CD4-positive, alpha-beta T cell treated with Interleukin-17A for 4 hours (primary cell): ENCODE results near the gene VDAC1.
A peak's percentile ranks its signal among the peaks of the same experiment; 100 is the strongest.
"Not testable (repeated sequence)": the region's sequence is repeated elsewhere in the genome, so short reads cannot be mapped to it uniquely, and the experiment has no call there.

Source experiments
- DNase-seq: peaks from one replicate; pipeline ENCODE4 v3.0.0-alpha.2; 2020; ENCODE audit warnings: mixed read lengths

Gene VDAC1

DNA sequence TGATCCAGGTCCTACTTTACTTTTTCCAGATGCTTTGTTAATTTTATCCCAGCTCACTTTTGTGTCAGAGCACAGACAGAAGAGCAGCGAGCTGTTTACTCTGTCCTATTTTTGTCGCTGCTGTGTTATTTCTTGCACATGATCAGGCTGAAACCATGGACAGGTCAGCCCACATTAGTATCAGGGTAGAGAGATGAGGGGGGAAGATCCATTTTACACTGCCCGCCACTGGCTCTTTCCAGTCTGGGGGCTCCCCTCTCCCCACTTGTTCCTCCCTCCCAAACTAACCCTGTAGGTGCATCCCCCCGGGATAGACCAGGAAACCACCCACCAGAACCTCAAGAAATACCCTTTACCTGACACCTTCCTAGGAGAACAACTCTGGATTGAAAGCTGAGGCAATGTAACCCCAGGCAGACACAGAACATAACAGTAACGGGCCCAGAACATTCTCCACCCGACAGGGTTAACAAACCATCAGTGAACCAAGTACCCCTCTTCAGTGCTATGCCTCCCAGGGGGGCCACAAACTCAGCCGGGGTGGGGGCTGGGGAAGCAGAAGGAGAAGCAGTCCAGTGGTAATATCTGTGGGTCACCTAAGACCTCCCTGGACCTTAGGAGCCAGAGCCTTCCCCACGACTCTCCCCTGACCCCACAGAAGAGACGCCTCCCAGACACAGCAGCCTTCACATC, 10.3 kb downstream of the VDAC1 start:
- no peak for DNase-seq

DNA sequence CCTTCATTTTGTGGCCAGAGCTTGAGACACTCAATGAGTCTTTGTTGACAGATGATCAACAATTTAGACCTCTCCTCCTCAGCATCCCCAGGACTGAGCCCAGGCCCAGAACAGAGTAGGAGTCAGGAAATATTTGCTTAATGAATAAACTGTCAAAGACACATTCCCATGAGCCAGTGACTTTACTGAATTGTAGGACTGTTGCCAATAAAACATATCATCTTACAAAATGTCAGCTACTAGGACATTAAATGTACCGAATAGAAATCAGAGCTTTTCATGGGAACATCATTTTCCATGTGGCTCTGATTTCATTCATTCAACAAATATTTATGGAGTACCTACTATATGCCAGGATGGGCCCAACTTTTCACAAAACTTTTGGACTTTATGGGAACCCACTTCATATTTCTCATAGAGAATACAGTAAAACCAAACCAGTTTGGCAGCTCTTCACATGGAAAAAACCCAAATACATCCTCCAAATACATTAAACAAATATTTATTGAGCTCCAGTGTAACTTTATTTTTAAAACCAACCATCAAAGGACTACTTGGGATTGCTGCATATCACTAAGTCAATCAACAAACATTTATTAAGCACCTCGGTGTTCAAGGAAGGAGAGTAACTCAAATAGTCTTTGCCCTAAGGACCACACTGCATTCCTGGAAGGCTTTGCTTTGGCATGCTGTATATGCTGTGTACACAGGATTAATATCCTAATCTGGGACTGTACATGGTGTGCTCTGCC, 11.4 kb downstream of the VDAC1 start:
- no peak for DNase-seq

DNA sequence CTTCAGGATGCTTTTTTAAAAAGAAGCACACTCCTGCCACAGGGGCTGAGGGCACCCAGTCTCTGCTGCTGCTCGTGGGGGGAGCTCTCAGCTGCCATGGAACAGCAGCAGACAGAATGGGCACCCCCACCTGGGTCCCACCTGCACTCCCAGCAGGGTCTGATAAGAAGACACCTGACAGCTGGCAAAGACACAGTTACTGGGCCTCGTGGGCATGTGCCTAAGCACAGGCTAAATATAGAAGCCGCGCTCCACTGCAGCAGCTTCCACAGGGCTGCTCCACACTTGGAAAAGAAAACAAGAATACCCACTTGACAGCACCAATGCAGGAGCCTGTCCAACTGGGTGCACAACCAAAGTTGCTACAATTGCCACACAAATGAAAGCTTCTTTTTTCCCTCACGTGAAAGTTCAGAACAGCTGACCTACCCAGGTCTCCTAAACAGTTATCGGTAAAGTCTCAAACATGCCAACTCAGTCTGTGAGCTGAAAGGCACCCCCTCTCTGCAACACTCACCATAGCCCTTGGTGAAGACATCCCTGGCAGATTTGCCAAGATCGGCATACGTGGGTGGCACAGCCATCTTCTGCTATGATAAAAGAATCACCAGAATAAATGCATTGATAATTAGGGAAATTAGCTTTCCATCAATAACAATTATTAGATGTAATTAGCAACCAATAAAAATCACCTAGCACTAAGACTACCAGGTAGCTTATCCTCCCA, 12.2 kb downstream of the VDAC1 start:
- no peak for DNase-seq

GRCh38 chr5:133991171-133991910, 13.4 kb downstream of the VDAC1 start:
- no peak for DNase-seq

DNA sequence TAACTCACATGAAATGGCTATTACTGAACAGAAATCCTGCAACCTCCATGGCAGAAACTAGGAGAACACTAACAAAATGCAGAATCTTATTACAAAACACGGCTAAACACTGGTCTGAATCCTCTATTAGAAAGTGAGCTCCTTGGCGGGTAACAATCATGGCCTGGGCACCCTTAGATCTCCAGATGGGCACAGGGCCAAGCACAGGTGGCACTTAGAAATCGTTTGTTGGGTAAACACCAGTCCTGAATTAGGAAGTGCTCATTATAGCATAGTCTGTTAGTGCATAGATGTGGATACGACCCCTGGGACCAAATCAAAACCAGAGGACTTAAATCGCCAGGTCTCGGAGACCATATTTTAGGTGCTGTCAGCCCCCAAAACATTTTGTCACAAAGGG, 14.4 kb downstream of the VDAC1 start:
- DNase-seq: no peak

DNA sequence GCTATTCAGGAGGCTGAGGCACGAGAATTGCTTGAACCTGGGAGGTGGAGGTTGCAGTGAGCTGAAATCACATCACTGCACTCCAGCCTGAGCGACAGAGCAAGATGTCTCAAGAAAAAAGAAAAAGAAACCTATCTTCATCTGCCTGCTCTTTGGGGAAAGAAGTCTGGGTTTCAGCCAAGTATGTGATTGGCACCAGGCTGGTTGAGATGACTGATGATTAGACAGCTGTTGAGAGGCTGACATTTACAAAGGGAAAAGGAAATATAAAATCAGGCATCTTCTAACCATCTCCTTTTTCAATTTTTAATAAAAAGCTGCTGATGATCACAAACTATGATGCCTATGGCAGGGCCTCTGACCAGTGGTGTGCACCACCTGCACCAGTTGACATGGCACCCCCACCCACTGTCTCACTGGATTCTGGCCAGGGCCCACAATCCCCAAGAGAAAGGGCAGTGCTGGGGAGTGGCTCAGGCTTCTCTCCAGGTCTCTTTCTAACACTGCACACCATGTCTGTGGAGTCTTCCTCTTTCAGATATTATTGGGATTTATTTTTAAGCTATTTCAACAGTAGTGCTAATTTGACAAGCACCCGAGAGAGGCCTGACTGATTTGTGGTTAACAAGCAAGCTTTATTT, 19.1 kb downstream of the VDAC1 start:
- DNase-seq: no peak

DNA sequence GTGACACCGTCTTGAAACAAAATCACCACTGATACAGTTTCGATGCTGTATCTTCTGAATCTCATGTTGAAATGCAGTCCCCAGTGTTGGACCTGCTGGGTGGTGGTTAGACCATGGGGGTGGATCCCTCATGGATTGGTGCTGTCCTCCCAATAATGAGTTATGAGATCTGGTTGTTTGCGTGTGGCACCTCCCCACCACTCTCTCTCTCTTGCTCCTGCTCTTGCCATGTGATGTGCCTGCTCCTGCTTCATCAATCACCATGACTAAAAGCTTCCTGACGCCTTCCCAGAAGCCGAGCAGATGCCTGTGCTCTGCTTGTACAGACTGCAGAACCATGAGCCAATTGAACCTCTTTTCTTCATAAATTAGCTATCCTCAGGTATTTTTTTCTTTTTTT, 21.1 kb downstream of the VDAC1 start:
- no peak for DNase-seq

DNA sequence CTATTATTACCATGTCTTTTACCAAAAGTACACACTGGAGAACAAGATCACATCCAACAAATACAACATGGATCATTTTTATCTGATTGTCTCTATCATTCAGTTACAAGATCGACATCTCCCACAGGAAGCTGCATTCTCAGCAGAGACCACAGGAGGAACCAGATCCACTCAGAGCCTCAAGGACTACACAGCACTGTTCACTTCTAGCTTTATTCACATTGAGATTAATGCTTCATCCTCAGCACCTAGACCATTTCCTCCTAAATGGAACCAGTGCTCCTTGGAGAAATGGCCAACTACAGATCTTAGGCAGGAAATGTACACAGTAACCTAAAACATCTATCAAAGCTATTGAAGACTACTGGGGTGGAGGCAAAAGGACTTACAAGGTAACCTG, 23.1 kb downstream of the VDAC1 start:
- no peak for DNase-seq

- DNase-seq: no peak
Observed at GRCh38 chr5:133980652-133981051, 24.1 kb downstream of the VDAC1 start.

GRCh38 chr5:133978943-133979342, 25.8 kb downstream of the VDAC1 start:
- DNase-seq: no peak

DNA sequence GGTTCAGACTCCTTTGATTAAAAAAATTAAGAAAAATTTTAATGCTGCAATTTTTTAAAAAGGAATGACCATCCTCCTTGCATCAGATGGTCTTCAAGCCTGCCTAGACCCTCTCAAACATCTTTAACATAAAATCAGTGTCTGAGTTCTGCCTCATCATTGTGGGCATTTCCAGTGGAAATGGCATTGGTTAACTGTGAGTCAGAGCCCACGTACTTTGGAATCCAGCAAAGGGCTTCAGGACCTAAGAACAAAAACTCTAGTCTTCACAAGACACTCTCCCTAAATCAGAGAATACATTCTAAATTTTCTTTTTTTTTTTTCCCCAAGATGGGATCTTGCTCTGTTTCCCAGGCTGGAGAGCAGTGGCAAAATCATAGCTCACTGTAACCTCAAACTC, 26.9 kb downstream of the VDAC1 start:
- no peak for DNase-seq

DNA sequence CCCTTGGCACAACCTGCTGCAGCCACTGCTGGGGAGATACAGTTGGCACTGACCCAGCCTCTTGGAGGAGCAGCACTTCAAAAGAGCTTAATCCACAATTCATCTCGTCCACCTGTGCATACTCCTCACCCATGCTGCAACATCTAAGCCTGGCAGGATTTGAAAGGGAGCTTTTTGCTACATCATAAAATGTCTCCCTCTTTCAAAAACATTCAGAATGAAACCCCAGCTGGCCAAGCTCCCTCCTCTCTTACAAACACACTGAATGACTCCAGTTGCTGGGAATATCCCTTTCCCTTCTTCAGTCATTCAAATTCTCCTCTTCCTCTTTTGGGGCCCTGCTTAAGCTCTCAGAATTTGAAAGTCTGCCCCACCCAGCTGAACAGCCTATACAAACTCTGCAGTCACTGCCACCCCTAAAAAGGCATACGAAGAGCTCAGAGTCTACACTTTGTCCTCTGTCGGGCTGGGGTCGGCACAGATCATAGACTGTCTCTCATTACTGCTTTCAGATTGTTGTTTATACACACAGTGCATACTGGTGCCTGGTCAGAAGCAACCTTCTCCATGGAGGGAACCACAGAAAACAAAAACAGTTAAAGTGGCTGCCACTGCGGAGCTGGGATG, 27.5 kb downstream of the VDAC1 start:
- no peak for DNase-seq

- DNase-seq: not testable (repeated sequence)
Observed at GRCh38 chr5:133975546-133975945, 29.2 kb downstream of the VDAC1 start.

DNA sequence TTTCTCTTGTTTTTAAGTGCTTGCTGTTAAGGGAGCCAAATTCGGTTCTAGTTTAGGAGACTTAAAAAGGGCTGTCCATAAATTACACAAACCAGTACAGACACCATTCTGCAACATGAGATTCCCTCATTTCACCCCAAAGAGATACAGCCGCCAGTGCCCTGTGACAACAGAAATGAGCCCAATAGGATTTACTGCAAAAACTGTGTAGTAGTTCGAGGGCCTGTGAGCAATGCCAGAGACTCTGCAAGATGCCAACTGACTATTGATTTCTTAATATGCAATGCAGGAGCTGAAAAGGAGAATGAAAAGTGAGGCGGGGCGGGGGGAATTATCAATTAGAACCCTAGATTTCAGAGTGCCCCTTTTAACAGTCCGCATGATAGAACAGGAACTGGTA, 30.6 kb downstream of the VDAC1 start:
- no peak for DNase-seq

- DNase-seq: no peak
Observed at GRCh38 chr5:133970325-133970909, 34.4 kb downstream of the VDAC1 start.

GRCh38 chr5:133969654-133970324, 35.0 kb downstream of the VDAC1 start:
- no peak for DNase-seq

DNA sequence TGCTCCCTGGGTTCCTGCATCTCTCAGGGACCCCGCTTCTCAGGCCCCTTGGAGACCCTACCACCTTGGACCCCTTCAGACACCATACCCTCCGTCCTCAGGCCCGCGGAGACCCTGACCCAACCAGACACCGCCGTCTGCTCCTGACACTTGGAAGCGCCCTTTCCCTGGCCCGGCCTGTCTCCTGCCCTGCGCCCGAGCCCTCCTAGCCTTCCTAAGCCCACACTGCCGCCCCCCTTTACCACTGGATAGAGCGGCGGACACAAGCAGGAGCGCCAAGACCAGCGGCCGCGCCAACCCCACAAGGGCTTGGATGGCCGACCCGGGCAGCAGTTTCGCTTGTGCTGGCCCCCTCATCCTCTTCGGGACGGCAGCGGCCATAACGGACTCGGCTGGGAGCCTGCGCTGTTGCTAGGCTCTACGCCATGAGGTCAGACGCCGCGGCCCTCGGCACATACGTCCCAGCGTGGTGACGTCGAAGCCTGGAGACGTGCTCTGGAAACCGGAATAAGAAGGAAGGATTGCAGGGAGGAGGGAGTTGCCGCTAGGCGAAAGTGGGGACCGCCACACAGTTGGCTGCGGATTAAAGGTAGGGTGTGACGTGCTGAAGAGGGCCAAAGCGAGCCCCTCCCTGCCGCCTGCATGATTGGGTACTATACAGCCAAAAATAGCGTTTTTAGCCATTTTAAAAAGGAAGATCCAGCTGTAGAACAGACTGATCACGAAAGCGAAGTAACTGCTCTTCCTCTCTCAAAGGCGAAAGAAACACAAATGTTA, 36.4 kb downstream of the VDAC1 start, which contains the start of gene C5orf15:
Gene C5orf15 (minus strand): TSS at position 422 of the 777 bp plus-strand sequence. CDS start 41 bp downstream, at position 381.
- peak; percentile 93 for DNase-seq

DNA sequence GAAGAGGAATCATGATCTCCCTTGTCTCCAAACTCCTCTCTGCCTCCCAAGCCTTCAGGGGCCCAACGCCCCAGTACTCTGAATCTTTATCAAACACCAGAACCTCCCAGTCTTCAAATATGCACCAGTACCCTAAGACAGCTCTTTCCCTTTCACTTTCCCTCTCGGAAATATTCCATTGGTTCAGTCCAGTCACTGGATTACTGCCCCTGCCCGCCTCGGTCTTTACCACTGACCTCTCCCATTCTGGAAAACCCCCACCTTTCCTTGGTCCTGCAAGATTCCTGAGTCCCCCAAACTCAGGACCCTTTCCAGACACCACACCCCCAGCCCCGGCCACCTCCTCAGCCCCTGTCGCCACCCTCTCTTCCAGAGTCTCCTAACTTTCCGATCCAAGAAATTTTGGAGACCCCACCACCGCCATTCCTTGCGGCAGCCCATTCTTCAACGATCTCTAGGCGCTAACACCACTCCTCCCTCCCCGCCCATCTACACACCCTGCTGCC, 37.0 kb downstream of the VDAC1 start:
- DNase-seq: no peak

DNA sequence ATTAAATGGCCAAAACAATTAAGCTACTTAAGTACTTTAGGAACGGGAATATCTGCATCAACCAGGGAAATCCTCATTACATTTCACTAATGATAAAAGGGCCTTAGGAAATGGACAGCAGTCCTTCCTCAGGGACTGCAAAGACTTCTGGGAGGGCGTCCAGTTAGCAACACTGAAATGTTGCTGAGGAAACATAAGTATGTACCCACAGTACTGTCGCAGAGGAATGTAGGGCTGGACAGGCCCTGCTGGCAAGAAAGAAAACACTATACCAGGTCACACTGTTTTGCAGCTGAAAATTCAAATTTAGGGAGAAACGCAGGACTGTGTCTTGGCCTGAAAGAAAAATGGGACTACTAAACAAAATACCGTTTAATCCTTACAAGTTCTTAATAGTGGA, 37.7 kb downstream of the VDAC1 start:
- no peak for DNase-seq

DNA sequence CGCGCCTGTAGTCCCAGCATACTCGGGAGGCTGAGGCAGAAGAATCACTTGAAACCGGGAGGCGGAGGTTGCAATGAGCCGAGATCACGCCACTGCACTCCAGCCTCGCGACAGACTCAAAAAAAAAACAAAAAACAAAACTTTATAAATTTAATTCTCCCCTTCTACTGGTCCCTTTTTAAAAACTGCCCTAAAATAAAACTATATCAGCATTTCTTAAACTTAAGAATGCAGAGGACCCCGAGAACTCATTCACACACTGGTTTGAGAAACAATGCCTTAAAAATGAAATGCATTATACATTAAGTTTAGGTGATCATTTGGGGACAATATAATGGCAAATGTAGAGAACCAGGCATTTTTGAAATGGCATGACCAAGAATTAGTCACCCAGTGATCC, 38.7 kb downstream of the VDAC1 start:
- DNase-seq: no peak
